HG03039 (cell line): ENCODE measurements around the gene TRAF7.
"Not testable (repeated sequence)": the region's sequence is repeated elsewhere in the genome, so short reads cannot be mapped to it uniquely, and the experiment has no call there.

Experiments
- ATAC-seq: cut with Tn5 transposase; IDR thresholded peaks from one replicate; pipeline ENCODE4 v1.9.1; 2021; ENCODE audit warnings: mild to moderate bottlenecking, moderate library complexity; ENCODE audit not compliant: unreplicated experiment

Gene TRAF7

DNA sequence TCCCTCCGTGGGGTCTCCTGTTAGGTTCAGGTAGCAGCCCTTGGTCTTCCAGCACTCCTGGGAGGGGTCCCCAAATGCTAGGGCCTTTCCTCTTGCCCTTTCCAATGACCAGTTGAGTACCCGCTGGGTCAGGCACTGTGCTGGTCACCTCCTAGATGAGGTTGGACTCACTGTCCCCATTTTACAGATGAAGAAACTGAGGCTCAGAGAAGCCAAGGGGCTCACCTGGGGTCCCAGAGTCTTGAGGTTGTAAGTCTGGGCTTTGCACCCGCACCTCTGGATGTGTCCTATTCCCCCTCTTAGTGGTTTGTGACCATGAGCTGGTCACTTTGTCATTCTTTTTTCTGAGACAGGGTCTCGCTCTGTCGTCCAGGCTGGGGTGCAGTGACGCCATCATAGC is 42.2 kb downstream of the TRAF7 start:
- ATAC-seq = no peak

DNA sequence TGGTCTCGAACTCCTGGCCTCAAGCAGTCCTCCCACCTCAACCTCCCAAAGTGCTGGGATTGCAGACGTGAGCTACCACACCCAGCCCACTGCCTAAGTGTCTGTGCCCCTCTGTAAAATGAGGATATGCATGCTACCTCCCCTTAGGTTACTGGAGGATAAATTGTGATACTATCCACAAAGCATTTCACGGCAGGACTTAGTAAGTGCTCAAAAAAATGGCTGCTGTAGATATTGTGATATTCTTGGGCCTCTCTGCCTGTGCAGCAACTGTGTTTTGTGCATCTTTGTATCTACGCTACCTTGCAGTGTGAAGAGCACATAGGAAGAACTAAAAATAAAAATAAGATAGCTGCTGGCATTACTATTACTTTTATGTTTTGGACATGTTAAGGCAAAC is 42.7 kb downstream of the TRAF7 start:
- no peak for ATAC-seq

DNA sequence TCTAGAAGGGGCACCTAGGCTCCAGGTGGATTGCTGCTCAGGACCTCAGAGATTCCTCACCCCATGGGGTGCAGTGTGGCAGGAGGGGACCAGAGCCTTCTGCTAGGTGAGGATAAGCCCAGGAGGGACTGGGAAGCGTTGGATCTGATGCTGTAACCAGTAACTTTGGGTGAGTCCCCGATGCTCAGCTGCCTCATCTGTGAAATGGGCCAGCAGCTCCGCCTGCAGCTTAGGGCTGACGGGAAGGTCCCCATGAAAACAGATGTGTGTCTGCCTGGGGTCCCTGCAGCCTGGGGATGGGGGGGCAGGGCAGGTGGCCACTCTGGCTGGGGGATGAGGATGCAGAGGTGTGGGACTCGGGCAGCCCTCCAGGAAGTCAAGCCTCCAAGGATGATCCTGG is 43.5 kb downstream of the TRAF7 start:
- ATAC-seq = no peak

DNA sequence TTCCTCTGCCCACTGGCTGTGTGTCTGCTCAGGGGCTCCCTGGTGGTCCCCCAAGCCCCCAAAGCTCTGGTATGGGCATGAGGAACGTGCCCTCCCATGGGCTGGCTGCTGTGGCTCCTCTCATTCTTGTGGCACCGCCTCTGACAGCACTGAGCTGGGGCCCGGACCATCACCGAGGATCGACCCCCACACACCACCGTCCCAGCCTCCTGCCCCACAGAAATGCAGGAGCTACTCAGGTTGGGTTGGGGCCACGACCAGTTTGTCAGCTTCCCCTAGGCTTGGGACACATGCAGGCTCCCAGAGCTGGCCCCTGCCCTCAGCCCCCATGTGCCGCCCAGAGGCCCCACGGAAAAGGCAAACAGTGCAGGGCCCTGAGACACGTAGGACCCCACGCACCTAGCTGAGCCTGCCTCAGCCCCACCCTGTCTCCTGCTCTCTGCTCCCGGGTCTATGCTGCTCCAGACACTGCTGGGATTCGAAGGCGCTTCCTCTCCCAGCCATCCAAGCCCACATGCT is 44.1 kb downstream of the TRAF7 start:
- no peak for ATAC-seq

DNA sequence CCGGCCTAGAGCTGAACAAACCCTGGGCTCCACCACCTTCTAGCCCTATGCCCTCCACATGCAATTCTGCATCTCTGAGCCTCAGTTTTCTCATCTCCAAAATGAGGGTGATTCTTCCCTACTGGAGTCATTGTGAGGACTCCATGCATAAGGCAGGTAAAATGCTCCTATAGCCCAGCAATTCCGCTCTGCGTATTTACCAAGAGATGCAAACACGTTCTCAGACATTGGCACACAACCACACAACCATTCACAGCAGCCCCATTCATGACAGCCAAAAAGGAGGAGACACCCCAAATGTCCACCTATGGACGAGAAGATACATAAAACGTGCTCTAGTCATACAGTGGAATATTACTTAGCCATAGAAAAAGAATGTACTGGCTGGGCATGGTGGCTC is 44.7 kb downstream of the TRAF7 start:
- ATAC-seq = no peak

DNA sequence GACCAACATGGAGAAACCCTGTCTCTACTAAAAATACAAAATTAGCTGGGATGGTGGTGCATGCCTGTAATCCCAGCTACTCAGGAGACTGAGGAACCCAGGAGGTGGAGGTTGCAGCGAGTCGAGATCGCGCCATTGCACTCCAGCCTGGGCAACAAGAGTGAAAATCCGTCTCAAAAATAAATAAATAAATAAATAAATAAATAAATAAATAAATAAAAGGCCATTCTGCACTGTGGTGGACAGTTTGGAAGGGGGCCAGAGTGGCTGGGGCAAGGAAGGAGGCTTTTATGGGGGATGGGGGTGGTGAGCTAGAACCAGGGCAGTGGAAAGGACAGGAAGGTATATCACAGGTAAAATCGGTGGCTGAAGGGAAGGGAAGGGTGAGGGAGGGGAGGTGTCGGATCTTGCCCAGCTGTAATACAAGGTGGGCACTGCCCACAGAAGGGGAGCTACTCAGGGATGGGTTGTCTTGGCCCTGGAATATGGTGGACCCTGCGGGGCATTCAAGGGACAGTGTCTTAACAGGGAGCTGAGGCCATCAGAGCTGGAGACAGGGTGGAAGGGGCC is 47.6 kb downstream of the TRAF7 start:
- not testable (repeated sequence) for ATAC-seq

DNA sequence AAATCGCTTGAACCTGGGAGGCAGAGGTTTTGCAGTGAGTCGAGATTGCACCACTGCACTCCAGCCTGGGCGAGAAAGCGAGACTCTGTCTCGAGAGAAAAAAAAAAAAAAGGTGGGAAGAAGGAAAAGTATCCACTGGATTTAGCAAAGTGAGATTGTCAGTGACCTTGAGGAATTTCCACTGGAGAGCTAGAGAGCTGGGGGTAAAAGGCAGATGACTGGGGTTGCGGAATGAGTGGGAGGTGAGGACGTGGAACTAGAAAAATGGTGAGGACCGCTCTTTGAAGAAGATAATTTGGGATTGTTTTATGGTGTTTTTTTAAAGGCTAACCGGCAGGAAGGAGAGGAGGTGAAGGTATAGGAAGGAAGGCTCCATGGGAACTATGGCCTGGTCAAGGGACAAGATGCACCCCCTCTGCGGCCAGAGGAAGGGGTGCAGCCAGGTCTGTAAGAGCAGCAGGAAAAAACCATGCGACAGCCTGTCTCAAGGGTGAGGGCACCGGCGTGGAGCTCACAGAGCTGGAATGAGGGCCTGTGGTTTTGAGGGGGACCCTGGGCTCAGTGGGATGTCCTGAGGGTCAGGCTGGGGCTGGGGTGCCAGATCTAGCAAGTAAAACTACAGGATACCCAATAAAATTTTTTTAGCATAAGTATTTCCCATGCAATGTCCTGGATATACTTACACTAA is 49.0 kb downstream of the TRAF7 start:
- no peak for ATAC-seq

DNA sequence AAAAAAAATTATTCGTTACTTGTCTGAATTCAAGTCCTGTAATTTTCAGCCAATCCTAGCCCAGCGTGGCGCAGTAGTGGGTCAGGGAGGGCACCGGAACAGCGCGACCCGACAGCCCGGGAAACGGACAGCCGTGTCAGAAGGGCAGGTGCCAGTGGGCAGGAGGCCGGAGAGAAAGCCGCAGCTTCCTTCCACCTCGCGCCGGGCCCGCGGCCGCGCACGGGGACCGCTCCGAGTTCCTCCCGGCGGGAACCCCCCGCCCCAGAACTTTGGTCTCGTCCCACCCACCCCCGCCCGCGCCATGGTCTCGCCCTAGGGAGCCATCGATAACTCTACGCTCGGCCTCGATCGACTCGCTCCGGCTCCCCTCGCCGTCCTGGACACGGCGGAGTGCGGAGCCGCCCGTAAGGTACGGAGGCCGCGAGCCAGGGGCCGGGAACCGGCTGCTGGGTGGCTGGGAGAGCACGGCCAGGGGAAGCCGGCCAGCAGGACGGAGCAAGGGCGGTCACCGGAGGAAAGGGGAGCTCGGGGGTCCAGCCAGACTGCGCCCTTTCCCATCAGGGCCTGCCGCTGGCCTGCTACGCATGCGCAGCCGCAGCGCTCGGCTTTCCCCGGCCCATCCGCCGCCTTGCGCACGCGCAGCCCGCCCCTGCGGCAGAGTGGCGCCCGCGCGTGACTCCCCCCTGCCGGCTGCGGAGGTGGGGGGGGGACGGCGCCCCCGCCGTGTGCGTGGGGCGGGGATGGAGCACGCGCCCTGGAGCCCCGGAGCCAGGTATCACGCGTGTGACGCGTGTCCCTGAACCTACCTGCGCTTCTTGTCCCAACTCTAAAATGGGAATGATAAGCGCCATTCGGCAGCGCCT is 49.8 kb downstream of the TRAF7 start, which contains the start of gene MLST8:
TSS of gene MLST8 (plus strand) at position 351 of the 863 bp plus-strand sequence. CDS start 632 bp downstream, outside the sequence.
- ATAC-seq = peak; percentile 68

DNA sequence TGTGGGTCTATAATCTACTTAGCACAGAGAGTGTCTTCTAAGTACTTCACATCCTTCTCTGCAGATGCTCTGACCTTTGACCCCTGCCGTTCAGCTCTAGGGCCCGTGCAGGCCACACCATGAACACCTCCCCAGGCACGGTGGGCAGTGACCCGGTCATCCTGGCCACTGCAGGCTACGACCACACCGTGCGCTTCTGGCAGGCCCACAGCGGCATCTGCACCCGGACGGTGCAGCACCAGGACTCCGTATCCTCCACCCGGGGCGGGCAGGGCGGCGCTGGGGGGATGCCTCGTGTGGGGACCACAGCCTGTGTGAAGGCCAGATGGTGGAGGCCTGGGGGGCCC is 50.4 kb downstream of the TRAF7 start:
- ATAC-seq = peak; percentile 2

DNA sequence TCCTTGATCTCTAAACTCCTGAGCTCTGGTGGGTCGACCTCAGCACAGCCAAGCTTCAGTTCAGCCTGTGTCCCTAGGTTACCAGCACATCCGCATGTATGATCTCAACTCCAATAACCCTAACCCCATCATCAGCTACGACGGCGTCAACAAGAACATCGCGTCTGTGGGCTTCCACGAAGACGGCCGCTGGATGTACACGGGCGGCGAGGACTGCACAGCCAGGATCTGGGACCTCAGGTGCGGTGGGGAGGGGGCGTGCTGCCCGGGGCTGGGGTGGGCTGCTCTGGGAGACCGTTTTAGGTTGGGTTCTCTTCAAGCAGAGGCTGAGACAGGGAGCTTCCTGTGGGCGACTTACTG is 50.8 kb downstream of the TRAF7 start:
- no peak for ATAC-seq

DNA sequence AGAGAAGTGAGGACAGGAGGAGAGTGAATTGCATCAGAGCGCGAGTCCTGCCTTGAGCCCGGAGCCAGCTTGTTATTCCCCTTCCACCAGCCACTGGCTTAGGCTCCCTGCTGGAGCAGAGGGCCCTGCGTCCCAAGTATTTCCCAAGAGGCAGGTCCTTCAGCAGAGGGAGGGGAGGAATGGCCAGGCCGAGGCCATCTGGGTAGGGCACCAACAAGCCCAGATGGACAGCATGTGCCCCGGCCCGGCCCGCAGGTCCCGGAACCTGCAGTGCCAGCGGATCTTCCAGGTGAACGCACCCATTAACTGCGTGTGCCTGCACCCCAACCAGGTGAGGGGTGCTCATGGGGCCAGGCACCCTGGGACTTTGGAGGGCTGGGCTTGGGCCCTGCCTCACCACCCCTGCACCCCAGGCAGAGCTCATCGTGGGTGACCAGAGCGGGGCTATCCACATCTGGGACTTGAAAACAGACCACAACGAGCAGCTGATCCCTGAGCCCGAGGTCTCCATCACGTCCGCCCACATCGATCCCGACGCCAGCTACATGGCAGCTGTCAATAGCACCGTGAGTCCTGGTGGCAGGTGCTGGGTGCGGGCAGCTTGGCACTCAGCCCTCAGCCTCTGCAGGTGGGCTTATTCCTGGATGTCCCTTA is 51.3 kb downstream of the TRAF7 start:
- no peak for ATAC-seq

DNA sequence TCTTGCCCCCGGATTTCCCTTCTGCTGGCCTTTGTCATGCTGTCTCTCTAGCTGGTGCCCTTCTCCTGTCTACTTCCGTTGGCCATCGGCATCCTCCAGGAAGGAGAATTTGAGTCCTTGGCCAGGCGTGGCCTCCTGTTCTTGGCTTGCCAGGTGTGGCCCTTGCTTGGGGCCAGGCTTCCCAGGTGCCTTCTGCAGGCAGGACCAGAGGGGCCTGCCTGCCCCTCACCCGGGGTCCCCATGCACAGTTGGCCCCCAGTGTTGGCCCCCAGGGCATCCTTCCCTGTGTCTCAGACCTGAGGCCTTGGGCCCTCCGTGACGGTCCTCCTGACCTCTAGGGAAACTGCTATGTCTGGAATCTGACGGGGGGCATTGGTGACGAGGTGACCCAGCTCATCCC is 52.3 kb downstream of the TRAF7 start:
- ATAC-seq = no peak

DNA sequence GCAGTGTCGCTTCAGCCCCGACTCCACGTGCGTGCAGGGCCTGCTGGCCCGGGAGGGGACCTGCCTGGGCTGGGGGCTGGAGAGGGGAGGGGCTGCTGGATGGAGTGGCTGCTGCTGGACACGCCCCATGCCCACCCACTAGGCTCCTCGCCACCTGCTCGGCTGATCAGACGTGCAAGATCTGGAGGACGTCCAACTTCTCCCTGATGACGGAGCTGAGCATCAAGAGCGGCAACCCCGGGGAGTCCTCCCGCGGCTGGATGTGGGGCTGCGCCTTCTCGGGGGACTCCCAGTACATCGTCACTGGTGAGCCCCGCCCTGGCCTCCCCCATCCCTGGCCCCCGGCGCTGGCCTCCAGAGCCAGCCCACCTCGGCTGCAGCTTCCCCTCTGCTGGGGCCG is 52.7 kb downstream of the TRAF7 start:
- ATAC-seq = no peak

DNA sequence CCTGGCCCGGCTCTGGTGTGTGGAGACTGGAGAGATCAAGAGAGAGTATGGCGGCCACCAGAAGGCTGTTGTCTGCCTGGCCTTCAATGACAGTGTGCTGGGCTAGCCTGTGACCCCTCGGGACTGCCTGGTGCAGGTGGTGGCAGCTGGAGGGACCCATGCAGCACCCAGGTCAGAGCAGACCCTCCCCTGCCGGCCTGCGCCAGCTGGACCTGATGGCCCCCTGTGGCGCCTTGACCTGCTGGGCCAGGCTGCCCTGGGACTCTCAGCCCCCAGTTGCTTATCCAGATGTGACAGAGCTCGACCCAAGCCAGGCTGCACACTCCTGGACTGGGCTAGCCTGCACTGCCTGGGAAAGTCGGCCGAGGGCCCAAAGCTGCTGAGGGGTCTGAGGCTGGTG is 53.2 kb downstream of the TRAF7 start:
- no peak for ATAC-seq

DNA sequence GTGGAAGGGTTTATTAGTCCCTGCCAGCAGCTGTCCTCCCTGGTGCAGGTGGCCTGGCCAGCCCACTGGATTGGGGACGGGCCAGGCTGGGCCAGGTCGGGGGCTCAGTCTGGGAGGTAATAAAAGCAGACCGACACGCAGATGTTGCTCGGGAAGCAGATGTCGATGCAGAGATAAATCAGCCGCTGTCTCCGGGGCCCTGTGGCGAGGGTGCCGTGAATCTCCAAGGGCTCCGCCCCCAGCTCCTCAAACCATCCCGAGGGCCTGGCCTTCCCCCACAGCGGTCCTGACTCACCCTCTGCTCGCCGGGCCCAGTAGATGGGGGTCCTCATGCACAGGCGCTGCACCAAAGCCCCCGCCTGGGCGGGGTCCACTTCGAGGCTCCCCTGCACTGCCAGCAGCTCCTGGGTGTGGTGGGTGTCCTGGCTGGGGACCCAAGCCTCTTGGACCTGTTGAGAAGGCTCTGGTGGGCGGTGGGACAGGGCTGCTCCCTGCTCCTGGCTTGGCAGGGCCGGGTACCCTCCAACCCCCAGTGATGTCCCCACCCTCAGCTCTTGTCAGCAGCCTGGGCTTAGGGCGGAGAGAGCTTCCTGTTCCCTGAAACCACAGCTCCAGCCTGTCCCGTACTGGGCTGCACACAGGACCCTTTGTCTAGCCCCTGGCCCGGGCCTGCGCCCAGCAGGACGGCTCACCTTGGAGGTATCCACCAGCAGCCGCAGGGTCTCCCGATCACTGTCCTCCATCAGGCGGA is 53.9 kb downstream of the TRAF7 start:
- no peak for ATAC-seq

DNA sequence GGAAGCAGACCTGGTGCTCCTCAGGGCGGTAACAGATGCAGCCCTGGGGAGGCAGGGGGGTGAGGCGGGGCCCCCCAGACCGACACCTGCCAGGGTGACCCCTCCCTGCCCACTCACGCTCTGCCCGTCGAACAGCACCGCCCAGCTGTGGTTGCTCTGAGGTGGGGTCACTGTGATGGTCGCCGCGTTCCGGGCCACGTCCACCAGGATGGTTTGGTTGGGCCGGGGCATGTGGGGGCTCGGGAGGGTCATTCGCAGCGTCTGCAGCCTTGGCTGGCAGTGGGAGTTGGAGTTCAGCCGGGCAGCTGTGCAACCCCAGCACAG is 54.4 kb downstream of the TRAF7 start:
- ATAC-seq = no peak

DNA sequence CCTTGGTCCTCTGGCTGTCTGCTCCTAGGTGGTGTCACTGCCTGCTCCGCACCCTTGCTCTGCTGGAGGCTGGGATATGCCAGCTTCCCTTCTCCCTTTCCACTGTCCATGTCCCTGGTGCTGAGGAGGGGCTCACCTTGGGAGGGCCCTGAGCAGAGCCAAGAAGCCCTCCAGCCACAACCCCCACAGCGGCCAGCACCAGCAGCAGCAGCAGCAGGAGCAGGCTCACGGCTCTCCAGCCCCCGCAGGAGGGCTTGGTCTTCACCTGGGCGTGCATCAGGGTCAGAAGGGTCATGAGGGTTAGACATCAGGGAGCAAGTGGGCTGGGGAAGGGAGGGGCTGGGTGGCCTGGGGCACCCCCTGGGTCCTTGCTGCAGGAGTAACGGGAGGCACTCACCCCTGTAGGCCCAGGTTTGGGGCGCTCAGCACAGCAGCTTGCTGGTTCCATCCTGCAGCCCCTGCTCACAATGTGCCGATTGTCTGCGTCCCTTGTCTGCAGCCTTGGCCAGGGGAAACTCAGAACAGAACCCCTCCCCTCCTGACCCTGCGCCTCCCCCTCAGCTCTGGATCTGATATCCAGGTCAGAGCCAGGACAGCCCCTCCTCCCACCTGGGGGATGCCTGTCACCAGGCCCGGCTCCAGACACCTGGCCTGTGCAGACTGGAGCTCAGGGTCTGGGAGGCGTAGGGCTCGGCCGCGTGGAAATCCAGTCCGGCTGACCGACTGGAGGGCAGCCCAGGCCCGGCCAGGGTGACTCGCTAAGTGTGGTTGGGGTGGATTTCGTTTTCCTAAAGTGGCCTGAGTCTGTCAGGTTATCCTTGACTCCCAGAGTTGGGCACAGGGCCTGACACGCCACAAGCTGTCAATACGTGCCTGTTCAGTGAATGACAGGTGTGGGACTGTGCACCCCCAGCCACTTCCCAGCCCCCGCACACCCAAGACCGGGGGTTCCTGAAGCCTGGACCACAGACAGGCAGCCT is 55.1 kb downstream of the TRAF7 start, which contains the start of gene BRICD5:
TSS of gene BRICD5 (minus strand) at position 478 of the 980 bp plus-strand sequence. CDS start at position 448, 30 bp downstream.
- ATAC-seq = no peak

DNA sequence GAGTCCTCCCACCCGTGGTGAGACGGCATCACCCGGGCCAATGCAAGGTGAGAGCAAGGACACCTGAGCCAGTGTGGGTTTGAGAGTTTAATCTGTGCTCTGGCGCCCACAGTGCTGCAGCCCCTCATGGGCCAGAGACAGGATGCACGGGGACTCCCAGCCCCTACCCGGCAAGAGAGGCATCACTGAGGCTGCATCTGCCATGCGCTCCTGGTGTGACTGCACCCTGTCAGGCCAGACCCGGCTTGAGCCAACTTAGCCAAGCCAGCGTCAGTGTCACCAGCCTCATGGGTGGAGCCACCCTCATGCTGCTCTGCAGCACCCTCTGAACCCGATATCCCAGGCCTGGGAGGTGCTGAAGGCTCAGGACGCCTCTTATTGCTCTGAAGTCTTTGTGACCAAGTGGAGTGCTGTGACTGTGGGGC is 56.4 kb downstream of the TRAF7 start:
- no peak for ATAC-seq
